Endothelial cell of umbilical vein (primary cell): Measurements from ENCODE around the gene NDST3. TPM values are rescaled to one million over a fixed set of nuclear protein-coding genes. Genes with fewer than 3 reads are reported as not detected.
A peak's percentile ranks its signal among the peaks of the same experiment; 100 is the strongest.

Experiments used
- BruUV-seq: library from RNA; stranded (reverse); fragments of 400-500 nt; replicated peaks from 2 replicates; lab custom pipeline; 2021; lab: Mats Ljungman, UMichigan
- CTCF ChIA-PET: fragments of 300-600, 350-600 bp; sonication (Branson Sonifier 250); formaldehyde crosslinking; loops from one replicate; lab custom pipeline; 2021; ENCODE audit warnings: antibody characterized with exemption, inconsistent platforms; lab: Charles Lee
- POLR2A ChIA-PET: fragments of 300-600, 350-600 bp; sonication (Branson Sonifier 250); formaldehyde crosslinking; loops from one replicate; lab custom pipeline; 2021; ENCODE audit warnings: antibody characterized with exemption, inconsistent platforms; lab: Charles Lee
- DNase-seq: peaks from one replicate; pipeline ENCODE4 v3.0.0-alpha.2; 2011; ENCODE audit warnings: low read depth, low spot score
- FAIRE-seq: peaks from 2 replicates; lab custom pipeline; 2011; peaks lifted over from hg19 to GRCh38; lab: Jason Lieb, UNC
- H2AFZ ChIP-seq: 2 replicates; pipeline ENCODE4 v1.6.0; 2012; ENCODE audit warnings: low read depth, low read length, control low read depth, inconsistent platforms
- H3K27ac ChIP-seq: 2 replicates; pipeline ENCODE4 v1.5.1; 2011; ENCODE audit warnings: low read depth, mild to moderate bottlenecking, control low read depth, low read length, moderate library complexity; ENCODE audit not compliant: insufficient read depth
- H3K27me3 ChIP-seq, 2 experiments: 2 replicates each; pipeline versions ENCODE4 v1.6.0 to v1.6.1; 2011; ENCODE audit warnings: low read length in 2 of 2, mixed read lengths in 1 of 2; ENCODE audit not compliant: control insufficient read depth in 2 of 2, insufficient read depth in 2 of 2
- H3K36me3 ChIP-seq, 2 experiments: 2 replicates in 1 of 2; 3 replicates in 1 of 2; pipeline ENCODE4 v1.5.1; 2011; ENCODE audit warnings: low read length in 2 of 2, mild to moderate bottlenecking in 1 of 2, moderate library complexity in 1 of 2; ENCODE audit not compliant: control insufficient read depth in 2 of 2, insufficient read depth in 2 of 2; ENCODE audit errors: extremely low read depth in 1 of 2
- H3K4me1 ChIP-seq: 3 replicates; pipeline ENCODE4 v1.5.1; 2011; ENCODE audit warnings: mild to moderate bottlenecking, low read length; ENCODE audit not compliant: control insufficient read depth, insufficient read depth; ENCODE audit errors: extremely low read depth
- H3K4me2 ChIP-seq: 2 replicates; pipeline ENCODE4 v1.6.1; 2011; ENCODE audit warnings: low read length, control low read depth, mixed read lengths; ENCODE audit not compliant: insufficient read depth
- H3K4me3 ChIP-seq, 3 experiments: fragments of 200-600 bp in 1 of 3; sonication (generic), shearing (Covaris generic) in 1 of 3; replicated peaks in 1 of 3; 2 replicates each; pipeline ENCODE4 v1.5.1; 2011 to 2016; ENCODE audit warnings: control low read depth in 3 of 3, low read length in 3 of 3, mild to moderate bottlenecking in 2 of 3, inconsistent platforms in 1 of 3, low read depth in 1 of 3, moderate library complexity in 1 of 3; ENCODE audit not compliant: insufficient read depth in 1 of 3
- H3K79me2 ChIP-seq: 2 replicates; pipeline ENCODE4 v1.6.0; 2012; ENCODE audit warnings: low read length, inconsistent platforms; ENCODE audit not compliant: control insufficient read depth, insufficient read depth
- H3K9ac ChIP-seq: replicated peaks from 2 replicates; pipeline ENCODE3; 2011; ENCODE audit warnings: low read length, control low read depth; ENCODE audit not compliant: insufficient read depth; ENCODE audit errors: extremely low read depth
- H3K9me1 ChIP-seq: replicated peaks from 3 replicates; pipeline ENCODE4 v1.6.0; 2011; ENCODE audit warnings: mild to moderate bottlenecking, low read length; ENCODE audit not compliant: control insufficient read depth, insufficient read depth; ENCODE audit errors: extremely low read depth
- H3K9me3 ChIP-seq: replicated peaks from 2 replicates; pipeline ENCODE4 v1.5.1; 2012; ENCODE audit warnings: low read length, inconsistent platforms; ENCODE audit not compliant: control insufficient read depth, insufficient read depth
- H4K20me1 ChIP-seq: replicated peaks from 2 replicates; pipeline ENCODE3; 2011; ENCODE audit warnings: mild to moderate bottlenecking, low read length; ENCODE audit not compliant: control insufficient read depth, insufficient read depth; ENCODE audit errors: extremely low read depth
- EZH2 ChIP-seq: IDR thresholded peaks from 2 replicates; pipeline ENCODE4 v1.6.1; 2012; ENCODE audit warnings: borderline replicate concordance, low read depth, mild to moderate bottlenecking, moderate library complexity, low read length, inconsistent platforms; ENCODE audit not compliant: severe bottlenecking
- FOS ChIP-seq: IDR thresholded peaks from 2 replicates; pipeline ENCODE4 v1.6.1; 2011; ENCODE audit warnings: mild to moderate bottlenecking, low read length, moderate library complexity, borderline replicate concordance; ENCODE audit not compliant: insufficient read depth
- GATA2 ChIP-seq: IDR thresholded peaks from 2 replicates; pipeline ENCODE4 v1.7.0; 2011; ENCODE audit warnings: low read depth, mild to moderate bottlenecking, moderate library complexity, mixed read lengths, low read length; ENCODE audit not compliant: insufficient read length, insufficient read depth
- JUN ChIP-seq: IDR thresholded peaks from 2 replicates; pipeline ENCODE4 v1.6.1; 2011; ENCODE audit warnings: borderline replicate concordance, low read depth; ENCODE audit not compliant: insufficient read length, insufficient read depth
- POLR2A ChIP-seq: IDR thresholded peaks from 2 replicates; pipeline ENCODE4 v1.6.1; 2012; ENCODE audit warnings: low read depth, mild to moderate bottlenecking, control low read depth, low read length
- dilution Hi-C: fragments of 300-500 bp; cut with MboI; formaldehyde crosslinking; loops from one replicate; pipeline ENCODE4 v1.15.0; 2019; ENCODE audit warnings: low sequenced_read_pairs; ENCODE audit not compliant: extremely low pct_ligation_motif_present
- intact Hi-C: fragments of 100-400 bp; cut with micrococcal nuclease; formaldehyde crosslinking; loops from one replicate; pipeline ENCODE4 v1.10.0; 2022
- polyA plus RNA-seq, 4 experiments: library from polyadenylated mRNA; depleted of rRNA in 3 of 4; stranded (reverse) in 3 of 4; unstranded in 1 of 4; fragments of >200 nt; gene quantifications; 2 replicates each; pipeline versions ENCODE4 v1.2.1 to v1.2.3, GENCODE V29; 2011 to 2012; ENCODE audit warnings: missing spikeins in 1 of 4
- total RNA-seq: library from RNA; stranded (reverse); gene quantifications from 2 replicates; pipeline ENCODE4 v1.2.3, GENCODE V29; 2021

NDST3 gene
- total and polyA plus RNA-seq, 2 donors (not counting 3 experiments of a cell fraction or from before 2014, with no cell fraction given), result 0.04 TPM; not detected in 1

DNA sequence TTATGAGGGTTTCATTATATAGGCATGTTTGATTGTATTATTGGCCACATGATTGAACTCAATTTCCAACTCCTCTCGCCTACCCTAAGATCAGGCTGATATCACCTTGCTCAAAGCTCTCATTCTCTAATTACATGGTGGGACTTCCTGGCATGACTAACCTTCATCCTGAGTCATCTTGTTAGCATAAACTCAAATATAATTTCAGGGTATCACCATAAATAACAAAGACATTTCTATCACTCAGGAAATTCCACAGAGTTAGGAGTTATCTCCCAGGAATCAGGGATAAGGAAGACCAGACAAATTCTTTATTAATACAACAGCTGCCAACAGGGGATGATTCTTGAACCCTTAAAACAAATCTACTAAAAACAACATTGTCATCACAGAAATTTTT, 90.7 kb downstream of the NDST3 start:
- BruUV-seq, result no TSS peak
- H3K4me3 ChIP-seq, result no peak overlapping the region
- no peaks in the 10 kb centered on the region for H3K9me3 ChIP-seq
- H3K9ac ChIP-seq, result no peak overlapping the region
- no peak overlapping the region for H3K4me2 ChIP-seq
- intact Hi-C loops (no loop called here), dilution Hi-C loops (no loop called here)
- no peaks in the 10 kb centered on the region for H3K9me1 ChIP-seq
- DNase-seq, result peak; percentile 12
- POLR2A ChIA-PET, result no interaction called here
- no peaks in the 10 kb centered on the region for H3K36me3 ChIP-seq
- no peaks in the 10 kb centered on the region for H3K79me2 ChIP-seq
- H2AFZ ChIP-seq, result no peak overlapping the region
- H3K27me3 ChIP-seq, result no peaks in the 10 kb centered on the region
- TF ChIP-seq GATA2 (peak; percentile 91), POLR2A (no peak), JUN (no peak), FOS (peak; percentile 86)
- no peak overlapping the region for H3K27ac ChIP-seq
- no peak for FAIRE-seq
- CTCF ChIA-PET, result interaction anchor here (0.9 kb wide), 1 partner anchor 13 kb away, joined by 4 read pairs; no protein-coding TSS in a partner anchor
- H4K20me1 ChIP-seq, result no peaks in the 10 kb centered on the region
- H3K4me1 ChIP-seq, result no peaks in the 10 kb centered on the region

DNA sequence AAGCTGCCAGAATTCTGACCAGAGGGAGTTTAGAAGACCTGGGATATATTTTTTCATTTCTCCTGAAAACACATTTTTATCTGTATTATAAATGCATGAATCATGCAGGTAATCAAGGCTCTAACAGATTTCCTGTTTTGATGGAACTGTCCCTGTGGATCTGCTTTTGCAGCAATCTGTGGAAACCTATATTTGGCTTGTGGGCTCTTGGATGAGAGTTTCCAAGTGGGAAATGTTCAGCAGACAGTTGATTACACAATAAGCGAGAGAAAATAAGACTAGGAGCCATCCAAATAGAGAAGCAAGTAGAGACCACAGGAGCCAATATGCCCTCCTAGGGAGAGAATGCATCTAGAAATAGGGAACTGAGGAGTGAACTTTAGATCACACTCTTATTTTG, 105.0 kb downstream of the NDST3 start:
- dilution Hi-C loops (no loop called here), intact Hi-C loops (no loop called here)
- Histone ChIP-seq H3K4me2 (no peak overlapping the region), H3K79me2 (no peaks in the 10 kb centered on the region), H3K27ac (no peak overlapping the region), H3K36me3 (no peaks in the 10 kb centered on the region), H4K20me1 (no peaks in the 10 kb centered on the region), H3K9me1 (no peaks in the 10 kb centered on the region), H2AFZ (no peak overlapping the region), H3K4me1 (no peaks in the 10 kb centered on the region), H3K9me3 (no peaks in the 10 kb centered on the region), H3K9ac (no peak overlapping the region), H3K4me3 (no peak overlapping the region), H3K27me3 (no peaks in the 10 kb centered on the region)
- BruUV-seq, result no TSS peak
- no peak for TF ChIP-seq EZH2
- TF ChIP-seq FOS, result no peak
- POLR2A ChIA-PET, result no interaction called here
- CTCF ChIA-PET, result no interaction called here
- FAIRE-seq (no peak), DNase-seq (peak; percentile 16)
